GM21367 (cell line): ENCODE results near the gene XBP1.
"Not testable (repeated sequence)": the region's sequence is repeated elsewhere in the genome, so short reads cannot be mapped to it uniquely, and the experiment has no call there.

Source experiments
- ATAC-seq: cut with Tn5 transposase; IDR thresholded peaks from one replicate; pipeline ENCODE4 v1.9.1; 2021; ENCODE audit not compliant: unreplicated experiment

Gene XBP1

DNA sequence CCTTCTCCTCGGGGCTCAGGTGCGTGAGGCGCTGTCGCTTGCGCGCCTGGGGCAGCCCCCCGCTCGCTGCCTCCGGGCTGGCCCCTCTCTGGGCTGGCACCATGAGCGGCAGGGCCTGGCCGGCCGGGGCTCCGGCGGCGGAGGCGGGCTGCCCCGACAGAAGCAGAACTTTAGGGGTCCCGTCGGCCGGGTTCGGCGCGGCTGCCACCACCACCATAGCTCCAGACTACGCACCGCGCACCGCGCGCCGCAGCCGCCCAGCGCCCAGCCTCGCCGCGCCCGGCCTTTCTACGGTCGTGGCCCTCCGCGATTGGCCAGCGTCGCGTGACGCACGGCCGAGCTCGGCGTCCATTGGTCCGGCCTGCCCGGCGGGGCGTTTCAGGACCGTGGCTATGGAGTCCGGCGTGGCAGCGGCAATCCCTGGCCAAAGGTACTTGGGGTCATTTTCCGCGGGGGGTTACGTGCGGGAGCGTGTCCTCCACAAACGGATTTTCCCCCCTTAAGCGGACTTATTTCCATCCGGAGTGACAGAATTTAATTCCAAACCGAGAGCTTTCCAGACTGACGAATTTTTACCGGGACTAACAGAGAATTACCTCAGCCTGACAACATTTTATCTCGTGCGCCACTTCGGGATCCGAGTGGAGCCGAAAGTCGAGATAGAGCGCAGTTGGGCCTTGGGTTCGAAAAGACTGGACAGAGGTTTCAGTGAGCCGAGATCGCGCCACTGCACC lies at the start of gene XBP1:
TSS of gene XBP1 (minus strand) at position 262 of the 734 bp plus-strand sequence.
- ATAC-seq, result peak; percentile 73

DNA sequence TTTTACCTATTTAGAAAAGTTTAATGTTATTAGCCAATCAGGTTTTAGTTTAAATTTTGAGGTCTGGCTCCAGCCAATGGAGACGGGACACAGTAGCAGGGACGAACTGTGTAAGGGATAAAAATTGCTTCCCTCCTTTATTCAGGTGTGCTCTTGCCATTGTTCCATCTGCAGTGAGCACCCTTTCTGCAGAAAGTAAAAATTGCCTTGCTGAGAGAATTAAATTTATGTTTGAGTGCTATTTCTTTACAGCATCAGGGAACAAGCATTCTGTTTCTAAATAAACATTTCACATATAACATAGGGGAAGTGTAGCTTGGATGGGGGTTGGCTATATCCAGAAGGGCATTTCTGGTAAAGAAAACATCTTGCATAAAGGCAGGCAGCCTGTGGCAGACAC lies 46.6 kb upstream of the XBP1 start:
- no peak for ATAC-seq

- not testable (repeated sequence) for ATAC-seq
Measured at GRCh38 chr22:28844277-28844676, 43.9 kb upstream of the XBP1 start.

GRCh38 chr22:28843633-28844032 lies 43.3 kb upstream of the XBP1 start:
- ATAC-seq, result no peak

- no peak for ATAC-seq
Measured at GRCh38 chr22:28841111-28841510, 40.7 kb upstream of the XBP1 start.

GRCh38 chr22:28838971-28839370 lies 38.6 kb upstream of the XBP1 start:
- ATAC-seq, result no peak

DNA sequence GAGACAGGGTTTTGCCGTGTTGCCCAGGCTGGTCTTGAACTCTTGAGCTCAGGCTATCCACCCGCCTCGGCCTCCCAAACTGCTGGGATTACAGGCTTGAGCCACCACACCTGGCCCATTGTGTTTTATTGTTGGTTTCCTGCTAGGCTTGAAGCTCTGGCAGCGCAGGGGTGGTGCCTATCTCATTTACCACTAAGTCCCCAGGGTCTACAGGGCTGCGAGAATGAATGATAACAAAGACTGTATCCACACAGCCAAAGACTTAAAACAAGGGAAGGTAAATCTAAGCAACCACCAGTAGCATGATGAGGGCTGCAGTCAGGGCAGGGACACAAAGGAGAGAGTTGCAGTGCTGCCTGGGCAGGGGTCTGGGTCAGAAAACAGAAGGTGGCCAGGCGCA lies 37.3 kb upstream of the XBP1 start:
- no peak for ATAC-seq

GRCh38 chr22:28835630-28836189 lies 35.3 kb upstream of the XBP1 start:
- no peak for ATAC-seq

- no peak for ATAC-seq
Measured at GRCh38 chr22:28833276-28833923, 33.0 kb upstream of the XBP1 start.

DNA sequence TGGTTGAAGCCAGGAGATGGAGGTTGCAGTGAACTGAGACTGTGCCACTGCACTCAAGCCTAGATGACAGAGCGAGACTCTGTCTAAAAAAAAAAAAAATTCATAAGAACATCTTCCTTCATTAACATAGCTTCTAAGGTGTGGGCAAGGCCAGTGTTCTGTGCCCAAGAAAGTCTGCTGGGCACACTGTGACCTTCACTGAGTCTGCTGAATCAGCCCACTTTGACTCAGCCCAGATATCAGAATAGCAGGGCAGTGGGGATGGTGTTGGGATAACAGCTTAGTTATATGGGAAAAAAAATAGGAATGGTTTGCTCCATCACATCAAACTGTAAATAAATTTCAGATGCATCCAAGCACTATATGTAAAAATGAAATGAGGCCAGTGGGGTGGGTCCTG lies 32.4 kb upstream of the XBP1 start:
- no peak for ATAC-seq

- ATAC-seq, result no peak
Measured at GRCh38 chr22:28831140-28832072, 31.0 kb upstream of the XBP1 start.

DNA sequence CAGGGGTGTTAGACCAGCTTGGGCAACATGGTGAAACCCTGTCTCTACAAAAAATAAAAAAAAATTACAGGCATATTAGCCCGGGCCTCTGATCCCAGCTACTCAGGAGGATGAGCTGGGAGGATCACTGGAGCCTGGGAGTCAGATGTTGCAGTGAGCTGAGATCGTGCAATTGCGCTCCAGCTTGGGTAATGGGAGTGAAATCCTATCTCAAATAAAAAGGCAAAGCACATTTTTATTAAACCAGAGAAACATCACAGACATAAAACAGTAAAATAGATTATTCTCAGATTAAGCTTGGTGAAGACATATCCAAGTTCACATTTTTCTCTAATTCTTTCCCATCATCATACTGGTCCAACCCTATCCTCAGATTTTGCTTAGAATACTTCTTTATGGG lies 30.1 kb upstream of the XBP1 start:
- ATAC-seq, result no peak

- ATAC-seq, result no peak
Measured at GRCh38 chr22:28829358-28830181, 29.2 kb upstream of the XBP1 start.

DNA sequence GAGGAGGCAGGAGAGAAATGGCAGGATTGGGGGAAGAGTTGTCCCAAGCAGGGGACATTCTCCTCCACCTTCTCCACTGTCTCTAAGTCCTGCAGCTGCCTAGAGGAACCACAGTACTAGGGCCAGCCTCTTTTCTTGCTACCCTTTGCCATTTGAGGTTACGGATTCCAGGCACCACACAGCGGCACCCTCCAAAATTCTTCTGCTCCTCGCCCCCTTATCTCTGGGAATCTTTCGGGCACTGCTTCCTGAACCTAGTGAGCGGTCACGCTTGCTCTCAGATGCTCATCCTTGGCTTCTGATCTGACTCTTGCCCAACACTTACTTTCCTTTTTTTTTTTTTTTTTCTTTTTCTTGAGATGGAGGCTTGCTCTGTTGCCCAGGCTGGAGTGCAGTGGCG lies 26.6 kb upstream of the XBP1 start:
- no peak for ATAC-seq

DNA sequence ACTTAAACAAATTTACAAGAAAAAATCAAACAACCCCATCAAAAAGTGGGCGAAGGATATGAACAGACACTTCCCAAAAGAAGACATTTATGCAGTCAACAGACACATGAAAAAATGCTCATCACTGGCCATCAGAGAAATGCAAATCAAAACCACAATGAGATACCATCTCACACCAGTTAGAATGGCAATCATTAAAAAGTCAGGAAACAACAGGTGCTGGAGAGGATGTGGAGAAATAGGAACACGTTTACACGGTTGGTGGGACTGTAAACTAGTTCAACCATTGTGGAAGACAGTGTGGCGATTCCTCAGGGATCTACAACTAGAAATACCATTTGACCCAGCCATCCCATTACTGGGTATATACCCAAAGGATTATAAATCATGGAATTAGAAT lies 26.1 kb upstream of the XBP1 start:
- ATAC-seq, result not testable (repeated sequence)

DNA sequence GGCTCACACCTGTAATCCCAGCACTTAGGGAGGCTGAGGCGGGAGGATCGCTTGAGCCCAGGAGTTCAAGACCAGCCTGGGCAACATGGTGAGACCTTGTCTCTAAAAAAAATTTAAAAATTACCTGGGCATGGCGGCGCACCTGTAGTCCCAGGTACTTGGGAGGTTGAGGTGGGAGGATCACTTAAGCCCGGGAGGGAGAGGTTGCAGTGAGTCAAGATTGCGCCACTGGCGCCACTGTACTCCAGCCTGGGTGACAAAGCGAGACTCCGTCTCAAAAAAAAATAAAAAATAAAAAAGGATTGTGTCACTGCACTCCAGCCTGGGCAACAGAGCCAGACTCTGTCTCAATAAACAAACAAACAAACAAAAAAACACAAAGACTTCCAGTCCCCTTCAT lies 24.1 kb upstream of the XBP1 start:
- ATAC-seq, result not testable (repeated sequence)

- no peak for ATAC-seq
Measured at GRCh38 chr22:28822930-28823551, 22.7 kb upstream of the XBP1 start.

DNA sequence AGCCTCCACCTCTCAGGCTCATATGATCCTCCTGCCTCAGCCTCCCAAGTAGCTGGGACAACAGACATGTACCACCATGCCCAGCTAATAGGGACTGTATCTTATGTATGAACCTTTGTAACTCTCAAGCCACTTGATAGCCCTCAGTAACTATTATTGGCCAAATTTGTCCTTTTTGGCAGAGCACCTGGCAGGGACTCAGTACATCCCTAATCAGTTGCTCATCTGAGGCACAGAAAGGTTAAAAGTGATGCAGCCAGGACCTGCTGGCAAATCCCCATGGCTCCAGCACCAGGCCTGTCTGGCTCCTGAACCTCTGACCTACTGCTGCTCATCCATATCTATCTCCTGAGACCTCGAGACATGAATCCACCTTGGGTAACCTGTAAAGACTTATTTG lies 21.1 kb upstream of the XBP1 start:
- no peak for ATAC-seq

DNA sequence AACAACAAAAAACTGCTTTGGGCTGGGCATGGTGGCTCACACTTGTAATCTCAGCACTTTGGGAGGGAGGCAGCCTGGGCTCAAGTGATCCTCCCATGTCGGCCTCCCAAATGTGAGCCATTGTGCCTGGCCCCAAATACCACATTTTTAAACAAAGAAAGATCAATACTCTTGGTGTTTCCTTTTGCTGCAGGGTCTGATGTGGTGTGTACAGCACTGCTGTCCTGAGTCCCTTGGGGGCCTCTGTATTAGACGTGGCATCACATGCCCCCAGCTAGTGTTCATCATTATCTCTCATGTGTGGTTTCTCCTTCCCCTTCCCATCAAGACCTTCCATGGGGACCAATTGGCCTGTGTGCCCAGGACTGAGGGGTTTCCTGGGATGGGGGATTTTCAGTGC lies 20.5 kb upstream of the XBP1 start:
- no peak for ATAC-seq
